Endothelial cell of umbilical vein (primary cell): ENCODE results near the gene PIP4P1. TPM values are rescaled to one million over a fixed set of nuclear protein-coding genes. Genes with fewer than 3 reads are reported as not detected.

Experiments used
- BruUV-seq: library from RNA; stranded (reverse); fragments of 400-500 nt; replicated peaks from 2 replicates; lab custom pipeline; 2021; lab: Mats Ljungman, UMichigan
- CTCF ChIA-PET: fragments of 300-600, 350-600 bp; sonication (Branson Sonifier 250); formaldehyde crosslinking; loops from one replicate; lab custom pipeline; 2021; ENCODE audit warnings: antibody characterized with exemption, inconsistent platforms; lab: Charles Lee
- POLR2A ChIA-PET: fragments of 300-600, 350-600 bp; sonication (Branson Sonifier 250); formaldehyde crosslinking; loops from one replicate; lab custom pipeline; 2021; ENCODE audit warnings: antibody characterized with exemption, inconsistent platforms; lab: Charles Lee
- DNase-seq: peaks from one replicate; pipeline ENCODE4 v3.0.0-alpha.2; 2011; ENCODE audit warnings: low read depth, low spot score
- FAIRE-seq: peaks from 2 replicates; lab custom pipeline; 2011; peaks lifted over from hg19 to GRCh38; lab: Jason Lieb, UNC
- H2AFZ ChIP-seq: 2 replicates; pipeline ENCODE4 v1.6.0; 2012; ENCODE audit warnings: low read depth, low read length, control low read depth, inconsistent platforms
- H3K27ac ChIP-seq: 2 replicates; pipeline ENCODE4 v1.5.1; 2011; ENCODE audit warnings: low read depth, mild to moderate bottlenecking, control low read depth, low read length, moderate library complexity; ENCODE audit not compliant: insufficient read depth
- H3K27me3 ChIP-seq, 2 experiments: 2 replicates each; pipeline versions ENCODE4 v1.6.0 to v1.6.1; 2011; ENCODE audit warnings: low read length in 2 of 2, mixed read lengths in 1 of 2; ENCODE audit not compliant: control insufficient read depth in 2 of 2, insufficient read depth in 2 of 2
- H3K36me3 ChIP-seq, 2 experiments: 2 replicates in 1 of 2; 3 replicates in 1 of 2; pipeline ENCODE4 v1.5.1; 2011; ENCODE audit warnings: low read length in 2 of 2, mild to moderate bottlenecking in 1 of 2, moderate library complexity in 1 of 2; ENCODE audit not compliant: control insufficient read depth in 2 of 2, insufficient read depth in 2 of 2; ENCODE audit errors: extremely low read depth in 1 of 2
- H3K4me1 ChIP-seq: 3 replicates; pipeline ENCODE4 v1.5.1; 2011; ENCODE audit warnings: mild to moderate bottlenecking, low read length; ENCODE audit not compliant: control insufficient read depth, insufficient read depth; ENCODE audit errors: extremely low read depth
- H3K4me2 ChIP-seq: 2 replicates; pipeline ENCODE4 v1.6.1; 2011; ENCODE audit warnings: low read length, control low read depth, mixed read lengths; ENCODE audit not compliant: insufficient read depth
- H3K4me3 ChIP-seq, 3 experiments: fragments of 200-600 bp in 1 of 3; sonication (generic), shearing (Covaris generic) in 1 of 3; replicated peaks in 1 of 3; 2 replicates each; pipeline ENCODE4 v1.5.1; 2011 to 2016; ENCODE audit warnings: control low read depth in 3 of 3, low read length in 3 of 3, mild to moderate bottlenecking in 2 of 3, inconsistent platforms in 1 of 3, low read depth in 1 of 3, moderate library complexity in 1 of 3; ENCODE audit not compliant: insufficient read depth in 1 of 3
- H3K79me2 ChIP-seq: 2 replicates; pipeline ENCODE4 v1.6.0; 2012; ENCODE audit warnings: low read length, inconsistent platforms; ENCODE audit not compliant: control insufficient read depth, insufficient read depth
- H3K9ac ChIP-seq: replicated peaks from 2 replicates; pipeline ENCODE3; 2011; ENCODE audit warnings: low read length, control low read depth; ENCODE audit not compliant: insufficient read depth; ENCODE audit errors: extremely low read depth
- H3K9me1 ChIP-seq: replicated peaks from 3 replicates; pipeline ENCODE4 v1.6.0; 2011; ENCODE audit warnings: mild to moderate bottlenecking, low read length; ENCODE audit not compliant: control insufficient read depth, insufficient read depth; ENCODE audit errors: extremely low read depth
- H3K9me3 ChIP-seq: replicated peaks from 2 replicates; pipeline ENCODE4 v1.5.1; 2012; ENCODE audit warnings: low read length, inconsistent platforms; ENCODE audit not compliant: control insufficient read depth, insufficient read depth
- H4K20me1 ChIP-seq: replicated peaks from 2 replicates; pipeline ENCODE3; 2011; ENCODE audit warnings: mild to moderate bottlenecking, low read length; ENCODE audit not compliant: control insufficient read depth, insufficient read depth; ENCODE audit errors: extremely low read depth
- EZH2 ChIP-seq: IDR thresholded peaks from 2 replicates; pipeline ENCODE4 v1.6.1; 2012; ENCODE audit warnings: borderline replicate concordance, low read depth, mild to moderate bottlenecking, moderate library complexity, low read length, inconsistent platforms; ENCODE audit not compliant: severe bottlenecking
- FOS ChIP-seq: IDR thresholded peaks from 2 replicates; pipeline ENCODE4 v1.6.1; 2011; ENCODE audit warnings: mild to moderate bottlenecking, low read length, moderate library complexity, borderline replicate concordance; ENCODE audit not compliant: insufficient read depth
- GATA2 ChIP-seq: IDR thresholded peaks from 2 replicates; pipeline ENCODE4 v1.7.0; 2011; ENCODE audit warnings: low read depth, mild to moderate bottlenecking, moderate library complexity, mixed read lengths, low read length; ENCODE audit not compliant: insufficient read length, insufficient read depth
- JUN ChIP-seq: IDR thresholded peaks from 2 replicates; pipeline ENCODE4 v1.6.1; 2011; ENCODE audit warnings: borderline replicate concordance, low read depth; ENCODE audit not compliant: insufficient read length, insufficient read depth
- MYC ChIP-seq: IDR thresholded peaks from one replicate; pipeline ENCODE4 v1.6.1; 2011; ENCODE audit warnings: mild to moderate bottlenecking, low read depth, low read length
- POLR2A ChIP-seq: IDR thresholded peaks from 2 replicates; pipeline ENCODE4 v1.6.1; 2012; ENCODE audit warnings: low read depth, mild to moderate bottlenecking, control low read depth, low read length
- POLR2AphosphoS5 ChIP-seq: IDR thresholded peaks from 2 replicates; pipeline ENCODE4 v1.6.1; 2012; ENCODE audit warnings: low read depth, mild to moderate bottlenecking, control low read depth, low read length, moderate library complexity; ENCODE audit not compliant: insufficient read depth
- dilution Hi-C: fragments of 300-500 bp; cut with MboI; formaldehyde crosslinking; loops from one replicate; pipeline ENCODE4 v1.15.0; 2019; ENCODE audit warnings: low sequenced_read_pairs; ENCODE audit not compliant: extremely low pct_ligation_motif_present
- intact Hi-C: fragments of 100-400 bp; cut with micrococcal nuclease; formaldehyde crosslinking; loops from one replicate; pipeline ENCODE4 v1.10.0; 2022
- polyA plus RNA-seq, 4 experiments: library from polyadenylated mRNA; depleted of rRNA in 3 of 4; stranded (reverse) in 3 of 4; unstranded in 1 of 4; fragments of >200 nt; gene quantifications; 2 replicates each; pipeline versions ENCODE4 v1.2.1 to v1.2.3, GENCODE V29; 2011 to 2012; ENCODE audit warnings: missing spikeins in 1 of 4
- total RNA-seq: library from RNA; stranded (reverse); gene quantifications from 2 replicates; pipeline ENCODE4 v1.2.3, GENCODE V29; 2021
- TF ChIP-seq, protein P1 (sequence below), 2 donors: IDR thresholded peaks; 1 replicate in 1 of 2; 2 replicates in 1 of 2; pipeline ENCODE4 v1.5.1; 2011; ENCODE audit warnings: low read length in 2 of 2, mild to moderate bottlenecking in 2 of 2, moderate library complexity in 2 of 2, control low read depth in 1 of 2, inconsistent platforms in 1 of 2, low read depth in 1 of 2; ENCODE audit not compliant: insufficient read depth in 1 of 2; ENCODE audit errors: extremely low read depth in 1 of 2

Gene PIP4P1
- total and polyA plus RNA-seq, 2 donors (not counting 3 experiments of a cell fraction or from before 2014, with no cell fraction given): 28.6 to 52.5 TPM

DNA sequence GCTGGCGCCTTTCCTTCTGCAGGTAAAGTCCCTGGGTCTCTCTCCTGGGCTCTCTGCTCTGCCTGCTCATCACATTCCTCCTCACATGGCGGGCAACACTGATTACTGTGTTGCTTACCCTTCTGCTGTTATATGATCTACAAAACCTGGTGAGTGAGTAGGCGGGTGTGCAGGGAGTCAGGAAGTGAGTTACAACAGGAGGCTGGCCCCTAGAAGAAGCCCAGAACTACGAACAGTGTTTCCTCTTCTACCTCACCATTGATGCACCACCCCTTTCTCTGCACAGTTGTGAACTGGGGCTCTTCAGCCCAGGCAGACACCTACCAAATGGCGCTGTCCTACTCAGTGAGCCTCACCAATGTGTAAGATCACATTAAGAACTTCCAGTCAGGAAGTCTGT lies 20.4 kb downstream of the PIP4P1 start:
- POLR2A ChIA-PET: interaction anchor here (0.6 kb wide), 1 partner anchor 66 kb away, joined by 4 read pairs; no protein-coding TSS in a partner anchor

More for the DNA sequence above, 20.4 kb downstream of the PIP4P1 start:
- Histone ChIP-seq H3K9me1 (no peaks in the 10 kb centered on the region), H3K27ac (no peak overlapping the region), H3K79me2 (no peaks in the 10 kb centered on the region), H3K27me3 (peaks cover 2 to 3% of the 10 kb centered on the region in 2 experiments), H3K9ac (no peak overlapping the region), H3K4me3 (no peak overlapping the region), H4K20me1 (no peaks in the 10 kb centered on the region), H3K36me3 (no peaks in the 10 kb centered on the region), H3K9me3 (no peaks in the 10 kb centered on the region), H3K4me1 (peaks cover 8% of the 10 kb centered on the region), H2AFZ (no peak overlapping the region), H3K4me2 (no peak overlapping the region)
- BruUV-seq: no TSS peak
- DNase-seq (peak; percentile 75), FAIRE-seq (peak; percentile 76)
- intact Hi-C loops: no loop called here
- TF ChIP-seq JUN: no peak
- TF ChIP-seq POLR2A: no peak
- no peak for TF ChIP-seq POLR2AphosphoS5
- no peak for TF ChIP-seq FOS
- no peak for TF ChIP-seq MYC
- TF ChIP-seq GATA2: no peak
- TF ChIP-seq, protein P1, sequence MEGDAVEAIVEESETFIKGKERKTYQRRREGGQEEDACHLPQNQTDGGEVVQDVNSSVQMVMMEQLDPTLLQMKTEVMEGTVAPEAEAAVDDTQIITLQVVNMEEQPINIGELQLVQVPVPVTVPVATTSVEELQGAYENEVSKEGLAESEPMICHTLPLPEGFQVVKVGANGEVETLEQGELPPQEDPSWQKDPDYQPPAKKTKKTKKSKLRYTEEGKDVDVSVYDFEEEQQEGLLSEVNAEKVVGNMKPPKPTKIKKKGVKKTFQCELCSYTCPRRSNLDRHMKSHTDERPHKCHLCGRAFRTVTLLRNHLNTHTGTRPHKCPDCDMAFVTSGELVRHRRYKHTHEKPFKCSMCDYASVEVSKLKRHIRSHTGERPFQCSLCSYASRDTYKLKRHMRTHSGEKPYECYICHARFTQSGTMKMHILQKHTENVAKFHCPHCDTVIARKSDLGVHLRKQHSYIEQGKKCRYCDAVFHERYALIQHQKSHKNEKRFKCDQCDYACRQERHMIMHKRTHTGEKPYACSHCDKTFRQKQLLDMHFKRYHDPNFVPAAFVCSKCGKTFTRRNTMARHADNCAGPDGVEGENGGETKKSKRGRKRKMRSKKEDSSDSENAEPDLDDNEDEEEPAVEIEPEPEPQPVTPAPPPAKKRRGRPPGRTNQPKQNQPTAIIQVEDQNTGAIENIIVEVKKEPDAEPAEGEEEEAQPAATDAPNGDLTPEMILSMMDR (IDR thresholded peaks at IDR 0.05; ENCODE audit: extremely low read depth in 1 of 2, insufficient read depth in 1 of 2, low read depth in 1 of 2, low read length in 2 of 2): no peak
- no peak for TF ChIP-seq EZH2
- CTCF ChIA-PET: no interaction called here
- dilution Hi-C loops: no loop called here
